ENCODE measurements around the gene IL15. TPM values are rescaled to one million over a fixed set of nuclear protein-coding genes. Genes with fewer than 3 reads are reported as not detected.

IL15 gene
- total RNA-seq, 1 donor from 2014 or later: 9.1 TPM

- no peak for DNase-seq
Observed at GRCh38 chr4:141782205-141782604, 145.8 kb downstream of the IL15 start.

All from tongue (tissue), 2 donors.